ENCODE results near the gene DDOST. TPM values are rescaled to one million over a fixed set of nuclear protein-coding genes. Genes with fewer than 3 reads are reported as not detected.

DDOST gene
- total and polyA plus RNA-seq, 2 donors from 2014 or later = 146 to 206 TPM

DNA sequence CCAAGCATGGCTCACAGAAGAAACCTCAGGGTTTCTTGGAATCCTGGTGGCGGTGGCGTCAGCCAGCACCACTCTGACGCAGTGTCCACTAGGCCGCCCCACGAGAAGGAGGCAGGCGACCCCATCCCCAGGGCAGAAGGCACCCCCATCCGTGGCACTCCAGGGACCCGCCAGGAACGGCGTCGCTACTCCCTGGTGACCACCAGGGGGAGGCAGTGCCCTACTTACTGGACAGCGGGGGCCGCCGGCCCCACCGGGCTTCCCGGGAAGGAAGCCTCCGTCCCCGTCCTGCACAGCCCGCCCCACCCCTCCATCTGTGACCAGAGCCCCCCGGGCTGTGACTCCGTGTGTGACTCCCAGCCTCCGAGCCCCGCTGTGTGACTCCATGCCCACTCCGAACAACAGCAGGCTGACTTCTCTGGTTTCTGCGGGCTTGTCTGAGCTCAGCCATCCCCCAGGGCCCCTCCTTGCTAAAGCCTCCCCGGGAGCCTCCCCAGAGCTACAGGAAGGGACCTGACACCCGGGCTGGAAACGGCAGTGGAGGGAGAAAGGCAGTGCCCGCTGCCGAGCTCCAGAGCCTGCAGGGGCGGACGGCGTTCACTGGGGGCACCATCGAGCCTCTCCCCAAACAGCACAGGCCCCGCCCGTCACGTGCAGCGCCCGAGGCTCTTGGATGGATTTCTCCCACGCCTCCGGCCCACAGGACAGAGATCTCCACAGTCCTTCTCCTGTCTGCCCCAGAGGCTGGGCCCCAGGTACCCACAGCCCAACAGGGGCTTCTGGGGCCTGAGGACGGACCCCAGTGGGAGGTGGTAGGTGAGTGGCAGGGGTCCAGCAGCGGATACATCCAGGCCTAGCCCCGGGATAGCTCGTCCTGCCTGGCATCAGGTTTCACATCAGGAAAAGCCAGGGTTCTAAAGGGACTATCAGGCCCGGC lies 35.5 kb upstream of the DDOST start:
- H3K4me1 ChIP-seq (ENCODE audit: control insufficient read depth in 2 of 3, insufficient read depth in 2 of 3, low read depth in 1 of 3, low read length in 3 of 3) = peaks cover 0 to 2% (median 0%) of the 10 kb centered on the region in 3 donors
- H3K4me3 ChIP-seq (ENCODE audit: low read length in 3 of 3) = peak overlapping the region; percentile 36 to 73 (median 51)
- no peaks in the 10 kb centered on the region for H3K27me3 ChIP-seq (ENCODE audit: control insufficient read depth, insufficient read depth, low read length)
- FAIRE-seq = no peak
- intact Hi-C loops (cut with DNase I) = loop anchor here (10.0 kb wide), 1 partner anchor 498 kb away; no protein-coding TSS in a partner anchor
- H3K27ac ChIP-seq (ENCODE audit: low read depth in 2 of 2, low read length in 2 of 2) = peak overlapping the region; percentile 70 to 71
- no peaks in the 10 kb centered on the region for H3K9me3 ChIP-seq (ENCODE audit: control insufficient read depth in 2 of 3, insufficient read depth in 1 of 3, low read length in 3 of 3)
- peak overlapping the region; percentile 22 to 84 (median 62) for H3K9ac ChIP-seq (ENCODE audit: low read length in 3 of 3)
- no peaks in the 10 kb centered on the region for H3K36me3 ChIP-seq (ENCODE audit: control insufficient read depth in 2 of 3, insufficient read depth in 3 of 3, low read length in 3 of 3)
- peak; percentile 95 to 97 (median 96) for DNase-seq
- TF ChIP-seq, protein P1, sequence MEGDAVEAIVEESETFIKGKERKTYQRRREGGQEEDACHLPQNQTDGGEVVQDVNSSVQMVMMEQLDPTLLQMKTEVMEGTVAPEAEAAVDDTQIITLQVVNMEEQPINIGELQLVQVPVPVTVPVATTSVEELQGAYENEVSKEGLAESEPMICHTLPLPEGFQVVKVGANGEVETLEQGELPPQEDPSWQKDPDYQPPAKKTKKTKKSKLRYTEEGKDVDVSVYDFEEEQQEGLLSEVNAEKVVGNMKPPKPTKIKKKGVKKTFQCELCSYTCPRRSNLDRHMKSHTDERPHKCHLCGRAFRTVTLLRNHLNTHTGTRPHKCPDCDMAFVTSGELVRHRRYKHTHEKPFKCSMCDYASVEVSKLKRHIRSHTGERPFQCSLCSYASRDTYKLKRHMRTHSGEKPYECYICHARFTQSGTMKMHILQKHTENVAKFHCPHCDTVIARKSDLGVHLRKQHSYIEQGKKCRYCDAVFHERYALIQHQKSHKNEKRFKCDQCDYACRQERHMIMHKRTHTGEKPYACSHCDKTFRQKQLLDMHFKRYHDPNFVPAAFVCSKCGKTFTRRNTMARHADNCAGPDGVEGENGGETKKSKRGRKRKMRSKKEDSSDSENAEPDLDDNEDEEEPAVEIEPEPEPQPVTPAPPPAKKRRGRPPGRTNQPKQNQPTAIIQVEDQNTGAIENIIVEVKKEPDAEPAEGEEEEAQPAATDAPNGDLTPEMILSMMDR (IDR thresholded peaks at IDR 0.05; ENCODE audit: borderline replicate concordance, extremely low read depth, insufficient read depth) = peak; percentile 87

DNA sequence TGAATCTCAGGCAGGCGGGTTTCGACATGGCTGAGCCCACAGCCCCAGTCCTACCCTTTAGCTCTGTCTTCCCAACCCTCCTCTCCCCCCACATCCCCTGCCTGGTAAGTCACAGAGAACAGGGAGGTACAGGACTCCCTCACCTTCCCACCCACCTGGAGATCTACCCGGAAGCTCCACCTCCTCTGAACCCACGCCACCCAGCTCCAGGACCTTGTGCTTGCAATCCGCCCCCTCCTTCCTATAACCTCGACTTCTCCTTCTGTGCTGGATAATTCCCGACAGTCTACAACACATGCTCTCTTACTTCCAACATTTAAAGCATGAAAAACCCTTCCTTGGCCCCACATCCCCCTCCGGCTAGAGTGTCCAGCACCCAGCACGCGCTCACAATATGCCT lies 34.3 kb upstream of the DDOST start:
- TF ChIP-seq, protein P1 (IDR thresholded peaks at IDR 0.05; ENCODE audit: borderline replicate concordance, extremely low read depth, insufficient read depth) = no peak
- H3K9ac ChIP-seq (ENCODE audit: low read length in 3 of 3) = no peak overlapping the region
- H3K4me3 ChIP-seq (ENCODE audit: low read length in 3 of 3) = no peak overlapping the region
- H3K27me3 ChIP-seq (ENCODE audit: control insufficient read depth, insufficient read depth, low read length) = no peaks in the 10 kb centered on the region
- intact Hi-C loops (cut with DNase I) = loop anchor here (10.0 kb wide), 1 partner anchor 499 kb away; no protein-coding TSS in a partner anchor
- no peak overlapping the region for H3K27ac ChIP-seq (ENCODE audit: low read depth in 2 of 2, low read length in 2 of 2)
- no peak for DNase-seq
- no peaks in the 10 kb centered on the region for H3K9me3 ChIP-seq (ENCODE audit: control insufficient read depth in 2 of 3, insufficient read depth in 1 of 3, low read length in 3 of 3)
- H3K4me1 ChIP-seq (ENCODE audit: control insufficient read depth in 2 of 3, insufficient read depth in 2 of 3, low read depth in 1 of 3, low read length in 3 of 3) = peaks cover 0 to 2% (median 0%) of the 10 kb centered on the region in 3 donors
- H3K36me3 ChIP-seq (ENCODE audit: control insufficient read depth in 2 of 3, insufficient read depth in 3 of 3, low read length in 3 of 3) = no peaks in the 10 kb centered on the region
- no peak for FAIRE-seq

DNA sequence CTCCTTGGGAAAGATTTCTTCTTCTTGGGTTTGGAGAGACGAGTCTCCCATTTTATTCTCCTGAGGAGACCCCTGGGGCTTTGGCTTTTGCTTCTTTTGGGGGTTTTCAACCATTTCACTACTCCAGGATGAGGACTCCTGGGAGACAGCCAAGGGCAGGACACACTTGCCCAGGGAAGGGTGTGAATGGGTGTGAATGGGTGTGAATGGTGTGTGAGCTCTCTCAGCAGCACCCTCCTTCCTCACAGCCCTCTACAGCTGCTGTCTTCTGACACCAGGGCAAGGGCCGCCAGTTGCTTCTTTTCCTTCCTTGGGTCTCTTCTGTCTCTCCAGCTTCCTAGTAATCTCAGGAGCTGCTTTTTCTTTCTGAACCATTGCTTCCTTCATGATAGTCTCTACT lies 32.5 kb upstream of the DDOST start:
- TF ChIP-seq, protein P1 (IDR thresholded peaks at IDR 0.05; ENCODE audit: borderline replicate concordance, extremely low read depth, insufficient read depth) = no peak
- intact Hi-C loops (cut with DNase I) = loop anchor here (10.0 kb wide), 1 partner anchor 501 kb away; no protein-coding TSS in a partner anchor
- Histone ChIP-seq H3K27ac (ENCODE audit: low read depth in 2 of 2, low read length in 2 of 2) (no peak overlapping the region), H3K4me3 (ENCODE audit: low read length in 3 of 3) (no peak overlapping the region), H3K36me3 (ENCODE audit: control insufficient read depth in 2 of 3, insufficient read depth in 3 of 3, low read length in 3 of 3) (no peaks in the 10 kb centered on the region), H3K9ac (ENCODE audit: low read length in 3 of 3) (no peak overlapping the region), H3K9me3 (ENCODE audit: control insufficient read depth in 2 of 3, insufficient read depth in 1 of 3, low read length in 3 of 3) (no peaks in the 10 kb centered on the region), H3K4me1 (ENCODE audit: control insufficient read depth in 2 of 3, insufficient read depth in 2 of 3, low read depth in 1 of 3, low read length in 3 of 3) (peaks cover 0 to 2% (median 0%) of the 10 kb centered on the region in 3 donors), H3K27me3 (ENCODE audit: control insufficient read depth, insufficient read depth, low read length) (no peaks in the 10 kb centered on the region)
- FAIRE-seq (no peak), DNase-seq (no peak)

Measured in kidney (tissue), 14 donors.